Stimulated activated naive CD4-positive, alpha-beta T cell (primary cell): ENCODE data around the gene UGT1A6.

Experiments
- DNase-seq, 6 experiments: peaks; one replicate each; lab custom pipeline; 2025; lab: John Stamatoyannopoulos, UW

The UGT1A6 gene

GRCh38 chr2:233819884-233820773 lies 127.4 kb downstream of the UGT1A6 start:
- DNase-seq = no peak

DNA sequence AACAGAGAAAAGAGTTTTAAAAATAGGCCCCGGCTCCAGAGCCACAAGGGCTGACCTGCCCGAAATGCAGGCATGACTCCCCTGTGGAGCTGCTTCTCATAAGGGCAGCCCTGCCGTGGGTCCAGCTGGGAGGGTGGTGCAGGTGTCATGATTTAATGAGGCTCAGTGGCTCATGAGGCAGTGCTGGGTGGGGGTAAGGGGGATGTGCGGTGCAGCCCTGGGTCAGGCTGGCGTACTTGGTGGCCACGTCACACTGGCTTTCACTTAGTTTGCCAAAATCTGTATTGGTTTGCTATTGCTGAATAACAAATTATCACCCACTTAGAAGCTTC lies 128.1 kb downstream of the UGT1A6 start:
- DNase-seq = no peak

DNA sequence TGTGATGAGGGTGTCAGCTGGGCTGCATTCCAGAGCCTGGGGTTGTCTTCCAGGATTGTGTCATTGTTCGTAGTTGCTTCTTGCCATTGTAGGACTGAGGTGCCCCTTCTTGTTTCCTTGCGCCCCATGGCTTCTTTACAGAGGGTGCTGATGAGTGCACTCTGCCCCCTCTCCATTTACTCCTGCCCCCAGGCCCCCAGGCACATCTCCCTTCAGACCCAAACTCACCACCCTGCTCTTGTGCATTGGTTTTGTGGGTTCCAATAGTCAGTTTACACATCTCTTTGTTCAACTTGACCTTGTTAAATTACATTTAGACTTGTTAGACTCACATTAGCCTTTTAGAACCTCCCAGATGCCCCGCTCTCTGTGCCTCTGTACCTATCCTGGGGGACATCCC lies 128.5 kb downstream of the UGT1A6 start:
- no peak for DNase-seq

- no peak for DNase-seq
Measured at GRCh38 chr2:233821709-233822100, 129.0 kb downstream of the UGT1A6 start.

GRCh38 chr2:233822101-233822771 lies 129.5 kb downstream of the UGT1A6 start:
- no peak for DNase-seq
